SJCRH30 (cell line): ENCODE data around the gene SPN. TPM values are rescaled to one million over a fixed set of nuclear protein-coding genes. Genes with fewer than 3 reads are reported as not detected.
A peak's percentile ranks its signal among the peaks of the same experiment; 100 is the strongest.
"Not testable (repeated sequence)": the region's sequence is repeated elsewhere in the genome, so short reads cannot be mapped to it uniquely, and the experiment has no call there.

Source experiments
- DNase-seq, 2 experiments: peaks; one replicate each; pipeline ENCODE4 v3.0.0-alpha.2; 2015 to 2020
- H3K27ac ChIP-seq: fragments of 250-450 bp; sonication (Bioruptor Pico); 2 replicates; pipeline ENCODE4 v1.5.1; 2020; ENCODE audit warnings: mild to moderate bottlenecking, moderate library complexity
- H3K27me3 ChIP-seq: fragments of 250-450 bp; sonication (Bioruptor Pico); 2 replicates; pipeline ENCODE4 v1.5.1; 2020; ENCODE audit warnings: mild to moderate bottlenecking, moderate library complexity
- H3K36me3 ChIP-seq: fragments of 250-450 bp; sonication (Bioruptor Pico); 2 replicates; pipeline ENCODE4 v1.5.1; 2020; ENCODE audit warnings: mild to moderate bottlenecking, moderate library complexity
- H3K4me1 ChIP-seq: fragments of 250-450 bp; sonication (Bioruptor Pico); 2 replicates; pipeline ENCODE4 v1.5.1; 2020; ENCODE audit warnings: mild to moderate bottlenecking, moderate library complexity
- H3K4me3 ChIP-seq: fragments of 250-450 bp; sonication (Bioruptor Pico); 2 replicates; pipeline ENCODE4 v1.5.1; 2020; ENCODE audit warnings: mild to moderate bottlenecking, moderate library complexity
- H3K9me3 ChIP-seq: fragments of 250-450 bp; sonication (Bioruptor Pico); replicated peaks from 2 replicates; pipeline ENCODE4 v1.5.1; 2020; ENCODE audit warnings: mild to moderate bottlenecking, moderate library complexity
- total RNA-seq: library from RNA; depleted of rRNA; stranded (reverse); fragments of >200 nt; shearing (Covaris generic); gene quantifications from 2 replicates; pipeline ENCODE4 v1.2.3, GENCODE V29; 2014

Gene SPN
- total RNA-seq, 1 experiment from 2014 or later = 2.1 TPM

- H3K4me1 ChIP-seq = peaks cover 5% of the 10 kb centered on the region
- H3K36me3 ChIP-seq = peaks cover 6% of the 10 kb centered on the region
- no peak for DNase-seq
- H3K27me3 ChIP-seq = no peaks in the 10 kb centered on the region
- no peak overlapping the region for H3K4me3 ChIP-seq
- H3K9me3 ChIP-seq = no peaks in the 10 kb centered on the region
- H3K27ac ChIP-seq = no peak overlapping the region
Observed at GRCh38 chr16:29699324-29700219, 36.5 kb downstream of the SPN start.

GRCh38 chr16:29700253-29700987 lies 37.4 kb downstream of the SPN start:
- H3K4me1 ChIP-seq = no peaks in the 10 kb centered on the region
- H3K9me3 ChIP-seq = no peaks in the 10 kb centered on the region
- peak; percentile 66 to 87 for DNase-seq
- no peak overlapping the region for H3K27ac ChIP-seq
- no peaks in the 10 kb centered on the region for H3K27me3 ChIP-seq
- no peak overlapping the region for H3K4me3 ChIP-seq
- peaks cover 6% of the 10 kb centered on the region for H3K36me3 ChIP-seq

GRCh38 chr16:29701214-29701555 lies 38.1 kb downstream of the SPN start:
- Histone ChIP-seq H3K4me3 (no peak overlapping the region), H3K9me3 (no peaks in the 10 kb centered on the region), H3K27ac (no peak overlapping the region), H3K4me1 (no peaks in the 10 kb centered on the region), H3K36me3 (peaks cover 6% of the 10 kb centered on the region), H3K27me3 (no peaks in the 10 kb centered on the region)
- no peak for DNase-seq

GRCh38 chr16:29702269-29702668 lies 39.2 kb downstream of the SPN start:
- DNase-seq = no peak
- H3K9me3 ChIP-seq = no peaks in the 10 kb centered on the region
- peaks cover 4% of the 10 kb centered on the region for H3K36me3 ChIP-seq

GRCh38 chr16:29705030-29705429 lies 42.0 kb downstream of the SPN start:
- Histone ChIP-seq H3K4me1 (no peaks in the 10 kb centered on the region), H3K9me3 (no peaks in the 10 kb centered on the region), H3K27ac (no peak overlapping the region), H3K36me3 (no peaks in the 10 kb centered on the region), H3K27me3 (no peaks in the 10 kb centered on the region), H3K4me3 (no peak overlapping the region)
- DNase-seq = no peak

More at GRCh38 chr16:29702269-29702668, 39.2 kb downstream of the SPN start:
- H3K4me1 ChIP-seq = no peaks in the 10 kb centered on the region
- no peak overlapping the region for H3K27ac ChIP-seq
- no peaks in the 10 kb centered on the region for H3K27me3 ChIP-seq
- H3K4me3 ChIP-seq = no peak overlapping the region

GRCh38 chr16:29707160-29707559 lies 44.1 kb downstream of the SPN start:
- H3K36me3 ChIP-seq, H3K4me3 ChIP-seq, H3K27me3 ChIP-seq, H3K9me3 ChIP-seq, H3K4me1 ChIP-seq, DNase-seq, H3K27ac ChIP-seq: not testable (repeated sequence)

- H3K27ac ChIP-seq = no peak overlapping the region
- H3K9me3 ChIP-seq = no peaks in the 10 kb centered on the region
- H3K27me3 ChIP-seq = no peaks in the 10 kb centered on the region
- H3K4me1 ChIP-seq = no peaks in the 10 kb centered on the region
- DNase-seq = no peak
- no peaks in the 10 kb centered on the region for H3K36me3 ChIP-seq
- no peak overlapping the region for H3K4me3 ChIP-seq
Observed at GRCh38 chr16:29708917-29709600, 46.0 kb downstream of the SPN start.

GRCh38 chr16:29709657-29710056 lies 46.6 kb downstream of the SPN start:
- not testable (repeated sequence) for H3K27me3 ChIP-seq, H3K4me1 ChIP-seq, DNase-seq, H3K4me3 ChIP-seq, H3K9me3 ChIP-seq, H3K27ac ChIP-seq, H3K36me3 ChIP-seq

GRCh38 chr16:29710227-29711219 lies 47.5 kb downstream of the SPN start:
- peak; percentile 42 to 79 for DNase-seq
- Histone ChIP-seq H3K4me3 (peak overlapping the region; percentile 4; the same call in 1 of the 2 replicates), H3K27me3 (no peaks in the 10 kb centered on the region), H3K36me3 (no peaks in the 10 kb centered on the region), H3K4me1 (no peaks in the 10 kb centered on the region), H3K9me3 (no peaks in the 10 kb centered on the region), H3K27ac (no peak overlapping the region)

- H3K27ac ChIP-seq = no peak overlapping the region
- H3K4me1 ChIP-seq = no peaks in the 10 kb centered on the region
- H3K4me3 ChIP-seq = no peak overlapping the region
- no peaks in the 10 kb centered on the region for H3K36me3 ChIP-seq
- no peak for DNase-seq
- H3K27me3 ChIP-seq = no peaks in the 10 kb centered on the region
- H3K9me3 ChIP-seq = no peaks in the 10 kb centered on the region
Observed at GRCh38 chr16:29712809-29713208, 49.8 kb downstream of the SPN start.

GRCh38 chr16:29714396-29714795 lies 51.3 kb downstream of the SPN start:
- Histone ChIP-seq H3K4me3 (no peak overlapping the region), H3K27me3 (no peaks in the 10 kb centered on the region), H3K4me1 (no peaks in the 10 kb centered on the region), H3K36me3 (no peaks in the 10 kb centered on the region), H3K9me3 (no peaks in the 10 kb centered on the region), H3K27ac (no peak overlapping the region)
- DNase-seq = no peak

GRCh38 chr16:29714972-29715371 lies 51.9 kb downstream of the SPN start:
- no peaks in the 10 kb centered on the region for H3K27me3 ChIP-seq
- no peak overlapping the region for H3K4me3 ChIP-seq
- H3K9me3 ChIP-seq = no peaks in the 10 kb centered on the region
- H3K4me1 ChIP-seq = no peaks in the 10 kb centered on the region
- H3K36me3 ChIP-seq = no peaks in the 10 kb centered on the region
- DNase-seq = no peak
- H3K27ac ChIP-seq = no peak overlapping the region

- H3K27me3 ChIP-seq = no peaks in the 10 kb centered on the region
- H3K36me3 ChIP-seq = no peaks in the 10 kb centered on the region
- no peak overlapping the region for H3K4me3 ChIP-seq
- DNase-seq = no peak
- H3K27ac ChIP-seq = no peak overlapping the region
- no peaks in the 10 kb centered on the region for H3K4me1 ChIP-seq
- no peaks in the 10 kb centered on the region for H3K9me3 ChIP-seq
Observed at GRCh38 chr16:29717113-29717512, 54.1 kb downstream of the SPN start.

- Histone ChIP-seq H3K4me3 (no peak overlapping the region), H3K27ac (no peak overlapping the region), H3K4me1 (no peaks in the 10 kb centered on the region), H3K36me3 (no peaks in the 10 kb centered on the region), H3K9me3 (no peaks in the 10 kb centered on the region), H3K27me3 (no peaks in the 10 kb centered on the region)
- DNase-seq = no peak
Observed at GRCh38 chr16:29719063-29719462, 56.0 kb downstream of the SPN start.
